Femur (tissue), 1 donor: Measurements from ENCODE around the gene YIPF3.
"Not testable (repeated sequence)": the region's sequence is repeated elsewhere in the genome, so short reads cannot be mapped to it uniquely, and the experiment has no call there.

ENCODE experiments used
- DNase-seq: peaks from one replicate; pipeline ENCODE4 v3.0.0-alpha.2; 2017

Gene YIPF3

DNA sequence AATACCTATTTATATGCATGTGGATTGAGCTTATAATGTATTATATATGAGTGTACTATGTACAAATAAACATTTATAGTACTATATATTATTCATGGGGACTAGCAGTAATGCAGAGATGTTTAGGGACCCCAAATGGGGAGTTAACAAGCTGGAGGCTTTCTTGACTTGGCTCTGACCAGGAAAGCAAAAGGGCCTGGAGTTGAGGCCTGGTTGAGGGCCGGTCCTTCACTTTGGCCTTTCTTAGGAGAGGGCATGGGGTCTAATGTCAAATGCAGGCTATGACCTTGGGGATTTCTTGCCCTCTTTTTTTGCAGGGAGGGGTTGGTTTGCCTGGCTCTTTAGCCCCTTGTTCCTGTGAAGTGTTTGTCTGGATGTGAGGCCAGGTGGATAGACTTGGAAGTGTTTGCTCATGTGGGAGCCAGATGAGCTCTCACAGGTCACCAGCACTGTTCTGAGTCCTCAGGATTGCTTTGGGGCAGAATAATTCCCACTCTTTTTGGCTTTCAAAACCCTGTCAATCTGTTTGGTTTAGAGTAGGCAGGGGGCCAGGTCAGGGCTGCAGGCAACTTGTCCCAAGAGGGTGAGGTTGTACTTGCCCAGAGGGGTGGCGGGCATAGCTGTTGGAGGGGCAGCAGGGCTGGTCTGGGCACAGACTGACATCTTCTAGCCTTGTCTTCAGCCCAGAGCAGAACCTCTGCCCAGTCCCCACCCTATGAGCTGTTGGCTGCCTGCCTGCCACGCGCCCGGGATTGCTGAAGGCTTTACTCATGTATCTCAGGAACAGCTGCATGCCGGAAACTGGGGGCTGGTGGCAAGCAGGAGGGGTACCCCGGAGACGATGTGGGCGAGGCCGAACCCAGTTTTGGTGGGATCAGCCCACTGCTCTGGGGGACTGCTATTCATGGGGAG is 24.7 kb downstream of the YIPF3 start:
- DNase-seq, result peak; percentile 87

DNA sequence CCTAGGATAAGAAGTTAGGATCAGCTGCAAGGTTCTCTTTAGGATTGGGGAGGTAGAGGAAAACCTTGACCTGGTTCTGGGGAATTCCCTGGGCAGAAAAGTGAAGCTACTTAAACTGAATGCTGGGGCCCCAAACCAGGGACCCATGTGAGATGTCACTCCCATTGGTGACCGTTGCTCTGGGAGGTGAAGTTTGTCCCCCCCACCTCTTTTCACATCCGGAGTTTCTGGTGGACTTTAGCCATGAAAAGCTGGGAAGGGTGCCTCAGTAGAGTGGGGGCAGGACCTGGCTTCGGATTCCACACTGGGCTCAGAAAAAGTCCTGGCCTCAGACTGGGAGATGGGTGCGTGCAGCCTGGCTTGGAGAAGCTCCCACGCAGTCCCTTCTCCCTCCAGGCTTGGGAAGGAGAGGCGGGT is 26.2 kb downstream of the YIPF3 start:
- no peak for DNase-seq

DNA sequence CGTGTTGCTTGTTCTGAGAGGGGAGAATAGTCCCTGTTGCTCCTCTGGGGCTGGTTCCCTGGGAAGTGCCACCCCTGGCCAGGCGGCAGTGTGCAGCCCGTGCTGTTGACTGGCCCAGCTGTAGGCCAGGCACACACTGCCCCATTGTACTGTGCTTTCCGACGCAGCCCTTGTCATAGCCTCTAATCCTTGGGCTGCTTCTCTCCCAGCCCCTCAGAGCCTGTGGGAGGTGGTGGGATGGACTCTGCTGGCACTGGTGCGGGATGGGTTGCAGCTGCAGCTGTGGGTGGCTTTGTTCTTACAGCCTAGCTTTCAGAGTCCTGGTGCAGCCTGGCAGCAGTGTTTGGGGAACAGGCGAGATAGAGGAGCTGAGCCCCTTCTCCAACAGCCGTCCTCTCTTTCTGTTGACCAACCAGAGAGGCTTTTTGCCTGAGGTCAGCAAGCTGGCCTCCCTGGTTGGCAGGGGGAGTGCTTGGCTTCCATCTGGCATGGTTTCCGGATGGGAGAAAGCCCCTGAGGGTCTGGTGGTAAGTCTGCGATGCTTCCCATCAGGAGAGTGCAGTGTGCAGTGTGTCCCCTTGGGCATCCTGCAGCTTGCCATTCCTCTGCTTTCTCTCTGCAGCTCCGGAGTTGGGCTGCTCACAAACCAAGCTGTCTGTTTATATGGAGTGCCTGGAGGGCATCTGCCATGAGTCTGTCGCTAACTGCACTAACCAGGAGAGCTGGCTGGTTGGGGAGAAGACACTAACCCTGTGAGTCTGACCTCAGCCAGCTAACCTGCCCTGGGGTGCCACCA is 27.3 kb downstream of the YIPF3 start:
- no peak for DNase-seq

DNA sequence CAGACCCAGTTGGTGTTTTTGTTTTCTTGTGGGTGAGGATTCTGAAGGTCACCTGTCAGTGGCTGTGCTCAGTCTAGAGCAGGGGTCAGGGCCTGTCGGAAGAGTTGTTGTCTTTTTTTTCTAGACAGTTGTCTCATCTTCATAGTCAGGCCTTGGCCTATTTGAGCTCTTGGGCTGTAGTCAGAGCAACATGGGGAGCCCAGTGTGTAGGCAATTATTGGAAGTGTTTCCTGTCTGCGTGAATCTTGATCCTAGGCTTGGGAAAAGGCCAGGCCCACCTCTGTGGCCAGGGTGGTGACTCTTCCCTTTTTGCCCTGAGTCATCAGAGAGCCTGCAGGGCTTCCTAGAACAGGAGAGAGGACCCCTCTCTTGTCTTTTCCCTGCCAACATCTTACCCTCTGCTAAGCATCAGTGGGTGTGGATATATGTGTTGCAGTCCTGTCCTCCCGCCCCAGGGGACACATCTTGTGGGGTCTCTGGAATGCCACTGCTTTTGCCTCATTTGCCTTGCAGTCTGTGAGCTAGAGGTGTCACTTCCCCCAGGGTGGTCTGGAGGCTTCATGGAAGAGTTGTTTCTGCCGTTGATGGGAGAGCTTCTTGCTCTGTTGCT is 28.0 kb downstream of the YIPF3 start:
- no peak for DNase-seq

DNA sequence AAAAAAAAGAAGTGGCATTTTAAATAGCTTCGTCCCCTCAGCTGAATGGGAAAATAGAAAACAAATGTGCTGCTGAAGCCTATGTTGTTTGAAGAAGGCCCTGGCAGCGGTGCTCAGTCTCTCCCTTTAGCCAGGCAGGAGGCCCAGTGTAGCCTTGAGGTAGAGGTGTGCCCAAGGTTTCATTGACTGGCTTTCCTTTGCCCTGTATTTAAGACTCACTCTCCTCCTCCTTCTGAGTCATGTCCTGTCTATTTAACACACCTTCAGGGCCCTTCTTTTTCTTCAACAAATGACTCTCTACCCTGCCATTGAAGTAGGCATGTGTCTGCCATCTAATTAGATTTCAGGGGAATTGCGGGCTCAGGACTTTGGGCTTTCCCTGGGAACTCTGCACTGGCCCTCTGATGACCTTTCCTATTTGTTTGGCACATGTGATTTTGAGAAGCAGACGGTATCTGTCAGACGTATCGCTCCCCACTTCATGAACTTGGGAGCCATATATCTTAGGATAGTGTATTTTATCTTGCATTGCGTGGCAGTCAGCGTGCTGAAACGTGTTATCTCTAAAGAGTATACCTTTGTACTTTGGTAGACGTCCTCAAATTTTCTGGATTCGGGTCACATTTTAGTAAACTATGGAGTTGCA is 35.0 kb downstream of the YIPF3 start:
- DNase-seq, result no peak

DNA sequence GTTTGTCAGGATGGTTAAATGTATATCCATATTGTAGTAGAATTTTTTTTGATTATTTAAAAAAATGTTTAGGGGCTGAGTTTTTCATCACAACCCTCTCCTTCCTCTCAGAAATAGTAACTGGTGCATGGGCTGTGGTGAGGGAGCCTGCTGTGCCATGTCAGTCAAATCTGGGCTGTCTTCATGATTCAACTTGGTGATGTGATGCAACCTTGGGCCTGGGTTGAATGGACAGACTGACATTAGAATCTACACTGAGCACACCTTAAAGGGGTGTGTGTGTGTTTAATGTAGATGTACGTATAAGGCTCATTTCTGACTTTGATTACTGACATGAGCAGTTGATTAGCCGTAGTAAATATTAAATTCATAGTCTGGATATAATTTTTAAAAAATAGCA is 35.7 kb downstream of the YIPF3 start:
- no peak for DNase-seq

DNA sequence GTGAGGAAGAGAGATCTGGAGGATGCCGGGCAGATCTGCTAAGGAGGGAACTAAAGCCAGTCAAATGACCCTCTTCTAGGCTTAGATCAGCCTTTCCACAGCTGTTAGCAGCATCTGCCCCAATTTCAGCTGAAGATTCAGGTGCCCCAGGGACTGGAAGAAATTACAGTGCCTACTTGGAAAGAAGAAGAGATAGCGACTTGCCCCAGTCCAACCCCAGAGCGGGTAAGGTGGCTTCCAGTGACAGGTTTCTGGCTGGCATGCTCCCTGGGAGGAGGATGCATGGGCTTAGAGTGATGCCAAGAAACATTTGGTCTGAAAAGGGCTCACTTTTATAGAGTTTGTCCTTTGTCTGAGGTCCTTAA is 38.7 kb downstream of the YIPF3 start:
- DNase-seq, result no peak

DNA sequence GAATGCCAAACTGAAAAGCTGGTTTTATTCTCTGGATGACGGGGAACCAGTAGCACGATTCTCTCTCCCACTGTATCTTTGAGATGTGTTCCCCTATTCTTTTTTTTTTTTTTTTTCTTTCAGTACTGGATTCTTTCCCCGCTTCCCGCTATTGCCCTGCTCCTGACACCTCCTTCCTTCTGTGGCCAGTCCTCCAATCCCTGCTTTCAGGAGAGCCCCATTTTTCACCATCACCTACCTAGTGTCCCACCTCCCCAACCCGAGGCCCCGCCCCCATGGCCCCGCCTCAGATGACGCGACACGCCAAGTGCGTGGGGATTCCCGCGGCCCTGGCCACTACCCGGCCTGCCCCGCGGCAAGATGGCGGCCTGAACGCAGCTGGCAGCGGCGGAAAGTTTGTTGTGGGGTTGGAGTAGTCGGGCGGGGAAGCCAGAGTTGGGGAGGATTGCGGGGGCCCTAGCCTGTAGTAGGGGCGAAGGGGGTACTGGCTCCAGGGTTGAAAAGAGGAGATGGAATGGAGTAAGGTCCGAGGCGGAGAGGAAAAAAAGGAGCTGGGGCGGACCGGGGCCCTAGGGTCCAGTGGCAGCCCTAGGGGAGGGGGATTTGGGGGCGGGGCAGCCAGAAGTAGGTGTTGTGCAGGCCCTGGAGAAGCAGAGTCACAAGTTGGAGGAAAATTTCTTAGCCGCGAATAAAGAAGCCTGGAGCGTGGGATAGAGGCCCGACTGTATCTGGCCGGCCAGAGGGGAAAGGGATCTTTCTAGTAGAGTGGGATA is 39.3 kb downstream of the YIPF3 start, which contains the start of gene TJAP1:
Gene TJAP1, plus strand, starts transcription at position 336 of the 773 bp plus-strand sequence. CDS start 21,432 bp downstream, outside the sequence.
- peak; percentile 96 for DNase-seq

DNA sequence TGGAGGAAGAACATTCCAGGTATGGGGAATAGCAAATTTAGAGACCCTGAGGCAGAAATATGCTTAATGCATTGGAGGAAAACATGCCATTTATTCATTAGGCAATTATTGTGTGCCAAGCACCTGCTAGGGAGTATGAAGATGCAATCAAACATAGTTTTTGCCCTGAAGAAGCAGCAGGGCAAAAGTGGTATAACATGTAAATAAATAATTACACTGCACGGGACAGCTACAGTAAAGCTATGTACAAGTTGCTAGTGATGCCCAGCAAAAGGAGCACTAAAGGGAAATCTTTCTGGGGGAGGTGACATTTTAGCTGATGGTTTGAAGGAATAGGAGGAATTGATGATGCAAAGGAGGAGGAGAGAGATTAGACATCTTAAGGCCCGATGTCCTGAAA is 40.0 kb downstream of the YIPF3 start:
- no peak for DNase-seq

DNA sequence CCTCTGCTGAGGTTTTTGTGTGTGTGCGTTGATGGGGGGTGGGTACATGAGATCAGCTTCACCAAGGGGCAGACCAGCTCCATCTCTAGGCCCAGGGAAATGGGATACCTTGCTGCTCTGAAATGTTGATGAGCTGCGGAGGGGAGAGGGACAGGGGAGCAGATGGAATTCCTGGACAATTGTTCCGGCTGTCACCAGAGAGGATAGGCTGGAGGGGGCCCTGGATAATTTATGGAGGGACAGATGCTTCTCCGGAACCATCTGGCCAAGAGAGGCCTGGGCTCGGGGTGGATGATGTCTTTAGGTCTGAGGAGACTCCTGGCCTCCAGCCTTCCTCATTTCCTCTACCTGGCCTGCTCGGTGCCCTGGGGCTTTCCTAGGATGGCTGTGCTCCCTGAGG is 41.2 kb downstream of the YIPF3 start:
- DNase-seq, result no peak

DNA sequence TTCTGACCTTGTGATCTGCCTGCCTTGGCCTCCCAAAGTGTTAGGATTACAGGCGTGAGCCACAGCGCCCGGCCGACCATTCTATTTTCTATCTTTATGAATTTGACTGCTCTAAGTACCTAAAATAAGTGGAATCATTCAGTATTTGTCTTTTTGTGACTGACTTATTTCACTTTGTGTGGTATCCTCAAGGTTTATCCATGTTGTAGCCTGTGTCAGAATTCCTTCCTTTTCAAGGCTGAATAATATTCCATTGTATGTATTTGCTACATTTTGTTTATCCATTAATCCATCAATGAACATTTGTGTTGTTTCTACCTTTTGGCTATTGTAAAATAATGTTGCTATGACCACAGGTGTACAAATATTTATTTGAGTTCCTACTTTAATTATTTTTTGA is 44.2 kb downstream of the YIPF3 start:
- DNase-seq, result no peak

DNA sequence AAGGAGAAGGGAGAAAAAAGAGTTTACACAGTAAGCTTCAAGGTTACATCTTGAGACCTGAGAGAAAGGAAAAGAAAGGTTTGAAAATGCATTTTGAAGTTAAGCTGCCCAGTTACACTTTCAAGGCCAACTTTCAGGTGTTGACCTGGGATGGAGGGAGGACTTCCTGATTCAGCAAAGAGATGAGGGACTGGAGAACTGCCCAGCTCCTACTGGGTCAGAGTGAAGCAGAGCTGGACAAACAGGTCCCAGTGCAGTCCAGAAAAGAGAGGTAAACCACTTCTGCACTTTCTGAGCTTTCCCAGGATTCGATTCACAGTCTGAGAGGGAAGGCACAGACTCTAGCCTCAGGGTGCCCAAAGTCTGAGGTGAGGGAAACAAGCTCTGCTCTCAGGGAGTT is 45.3 kb downstream of the YIPF3 start:
- DNase-seq, result no peak

DNA sequence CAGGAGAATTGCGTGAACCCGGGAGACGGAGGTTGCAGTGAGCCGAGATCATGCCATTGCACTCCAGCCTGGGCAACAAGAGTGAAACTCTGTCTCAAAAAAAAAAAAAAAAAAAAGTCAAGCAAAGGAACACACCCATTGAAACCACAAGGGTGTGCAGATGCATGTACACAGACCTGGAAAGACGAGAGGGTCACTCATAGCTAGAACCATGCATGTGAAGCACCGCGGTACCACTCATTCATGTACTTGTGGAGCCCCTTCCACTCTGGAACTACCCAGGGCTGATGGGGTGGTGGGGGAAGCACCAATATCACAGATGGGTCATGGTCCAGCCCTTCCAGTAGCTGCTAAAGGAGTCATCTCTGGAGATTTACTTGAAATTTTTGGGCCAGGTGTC is 46.8 kb downstream of the YIPF3 start:
- no peak for DNase-seq

DNA sequence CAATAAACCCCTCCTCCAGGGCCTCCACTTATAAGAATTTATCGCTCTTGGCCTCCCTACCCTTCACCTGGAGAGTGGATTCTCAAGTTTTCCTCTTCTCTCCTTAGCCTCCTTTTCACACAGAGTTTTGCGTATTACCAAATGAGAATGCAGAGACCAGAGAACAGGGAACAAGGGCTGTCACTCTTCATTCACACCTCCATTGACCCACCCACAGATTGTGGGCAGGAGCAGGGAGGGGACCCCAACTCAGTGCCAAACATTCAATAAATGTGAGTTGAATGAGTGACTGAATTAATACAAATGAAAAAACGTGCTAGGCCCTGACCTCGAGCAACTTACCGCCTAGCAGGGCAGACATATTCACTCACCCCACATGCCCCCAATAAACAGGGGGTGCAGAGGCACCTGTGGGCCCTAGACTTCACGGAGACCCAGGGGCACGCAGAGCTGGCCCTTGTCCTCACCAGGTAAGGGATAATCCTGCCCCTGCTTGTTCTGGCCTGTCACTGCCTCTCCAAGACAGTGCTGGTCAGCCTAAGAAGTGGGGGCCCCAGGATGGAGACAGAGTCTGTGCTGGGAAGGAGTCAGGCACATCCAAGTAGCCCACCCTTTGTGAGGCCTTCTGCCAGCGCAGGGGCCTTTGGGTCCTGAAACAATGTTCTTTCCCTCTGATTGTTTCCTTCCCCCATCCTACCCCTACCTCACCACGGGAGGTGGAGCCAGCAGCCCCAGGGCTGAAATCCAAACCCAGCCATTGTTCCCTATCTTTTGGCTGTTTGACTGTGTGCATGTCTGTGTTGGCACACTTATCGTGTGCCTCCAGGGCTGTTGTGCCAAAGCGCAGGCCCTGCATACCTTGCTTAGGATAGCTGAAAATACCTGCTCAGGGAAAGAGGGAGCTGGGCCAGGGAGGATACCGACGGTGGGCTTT is 47.7 kb downstream of the YIPF3 start:
- no peak for DNase-seq

DNA sequence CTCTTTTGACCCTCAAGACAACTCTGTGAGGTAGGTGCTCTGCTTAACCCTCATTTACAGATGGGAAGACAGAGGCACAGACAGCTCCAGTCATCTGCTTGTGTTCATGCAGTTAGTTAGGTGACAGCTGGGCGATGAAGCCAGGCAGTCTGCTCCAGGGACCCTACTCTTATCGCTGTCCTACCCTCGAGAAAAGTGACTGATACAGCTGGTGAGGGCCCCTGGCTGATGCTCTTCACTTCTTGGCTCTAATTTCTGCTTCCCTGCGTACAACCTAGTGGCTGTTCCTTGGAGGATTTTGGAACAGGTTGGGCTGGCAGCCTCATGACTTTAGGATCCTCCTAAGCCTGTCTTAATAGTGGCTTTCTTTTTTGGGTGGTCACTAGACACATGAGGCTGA is 48.5 kb downstream of the YIPF3 start:
- DNase-seq, result no peak

DNA sequence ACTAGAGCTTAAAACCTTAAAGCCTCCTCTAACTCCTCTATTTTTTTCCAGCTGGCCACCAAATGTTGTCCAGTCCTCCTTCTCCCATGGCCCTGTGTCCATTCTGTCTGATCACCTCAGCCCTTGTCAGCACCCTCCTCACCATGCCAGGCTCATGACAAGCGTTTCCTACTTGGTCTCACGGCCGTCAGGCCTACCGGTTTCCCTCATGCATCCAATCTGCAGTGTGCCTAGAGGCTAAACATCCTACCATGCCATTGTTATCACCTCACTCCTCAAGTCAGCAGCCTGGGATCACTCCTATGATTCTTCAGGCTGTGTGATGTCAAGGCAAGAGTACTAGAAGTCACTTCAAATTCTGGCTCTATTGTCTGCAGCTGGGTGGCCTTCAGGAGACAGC is 49.0 kb downstream of the YIPF3 start:
- DNase-seq, result no peak

DNA sequence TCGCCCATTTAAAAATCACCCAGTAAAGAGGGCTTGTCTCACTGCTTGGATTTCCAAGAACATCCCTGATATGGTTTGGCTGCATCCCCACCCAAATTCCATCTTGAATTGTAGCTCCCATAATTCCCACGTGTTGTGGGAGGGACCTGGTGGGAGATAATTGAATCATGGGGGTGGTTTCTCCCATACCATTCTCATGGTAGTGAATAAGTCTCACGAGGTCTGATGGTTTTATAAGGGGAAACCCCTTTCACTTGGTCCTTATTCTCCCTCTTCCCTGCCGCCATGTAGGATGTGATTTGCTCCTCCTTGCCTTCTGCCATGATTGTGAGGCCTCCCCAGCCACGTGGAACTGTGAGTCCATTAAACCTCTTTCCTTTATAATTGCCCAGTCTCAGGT is 49.5 kb downstream of the YIPF3 start:
- not testable (repeated sequence) for DNase-seq

DNA sequence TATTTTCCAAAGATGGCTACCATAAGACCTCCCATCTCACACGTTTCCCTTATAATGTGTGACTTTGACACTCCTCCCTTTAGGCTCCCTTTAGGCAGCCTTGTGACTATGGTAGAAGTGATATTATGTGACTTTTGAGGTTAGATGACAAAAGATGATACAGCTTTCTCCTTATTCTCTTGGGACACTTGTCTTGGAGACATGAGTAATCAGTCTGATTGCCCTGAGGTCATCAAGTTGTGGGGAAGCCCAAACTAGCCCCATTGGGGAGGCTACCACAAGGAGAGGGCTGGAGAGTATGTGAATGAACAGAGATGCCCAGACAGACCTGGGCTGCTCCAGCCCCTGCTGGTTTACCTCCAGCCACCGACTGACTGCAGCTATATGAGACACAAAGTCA is 50.8 kb downstream of the YIPF3 start:
- DNase-seq, result no peak

DNA sequence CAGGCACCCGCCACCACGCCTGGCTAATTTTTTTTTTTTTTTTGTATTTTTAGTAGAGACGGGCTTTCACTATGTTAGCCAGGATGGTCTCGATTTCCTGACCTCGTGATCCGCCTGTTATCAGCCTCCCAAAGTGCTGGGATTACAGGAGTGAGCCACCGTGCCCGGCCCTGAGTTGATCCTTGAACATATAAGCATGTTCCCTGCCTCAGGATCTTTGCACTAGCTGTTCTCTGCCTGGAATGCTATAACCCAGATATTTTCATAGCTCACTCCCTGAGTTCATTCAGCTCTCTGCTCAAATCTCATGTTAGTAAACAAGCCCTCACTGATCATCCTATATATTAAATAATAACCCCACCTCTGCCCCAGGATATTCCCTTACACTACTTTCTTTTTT is 52.4 kb downstream of the YIPF3 start:
- no peak for DNase-seq

DNA sequence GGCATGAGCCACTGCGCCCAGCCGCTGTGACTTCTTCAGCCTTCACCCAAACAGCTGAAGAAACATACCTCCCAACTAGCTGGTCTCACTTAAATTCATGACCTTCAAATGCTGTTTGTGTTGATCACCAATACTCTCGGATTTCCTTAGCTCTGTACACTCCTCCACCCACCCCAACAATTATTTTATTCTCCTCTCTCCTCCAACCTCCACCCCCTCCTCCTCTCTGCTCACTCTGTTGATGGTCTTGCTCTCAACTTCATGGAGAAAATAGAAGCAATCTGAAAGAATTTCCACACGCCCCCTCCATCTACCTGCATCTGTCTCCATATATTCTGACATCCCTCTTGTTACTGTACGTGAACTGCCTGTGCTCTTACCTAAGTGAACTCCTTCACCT is 54.8 kb downstream of the YIPF3 start:
- DNase-seq, result no peak
